ENCODE results near the gene RAMAC. TPM values are rescaled to one million over a fixed set of nuclear protein-coding genes. Genes with fewer than 3 reads are reported as not detected.

The RAMAC gene
- total RNA-seq, result 40.4 TPM

GRCh38 chr15:82985688-82986441 lies at the start of gene RAMAC:
TSS of gene RAMAC (plus strand) at chr15:82986210. CDS start at chr15:82989019, 2,809 bp downstream.

GRCh38 chr15:82952158-82953081 lies 33.6 kb upstream of the RAMAC start, which contains the start of gene HOMER2:
TSS of gene HOMER2 (minus strand) at chr15:82952720. CDS start at chr15:82952535, 185 bp downstream.

GRCh38 chr15:83011271-83012075 lies 25.5 kb downstream of the RAMAC start, which contains the start of gene C15orf40:
TSS of gene C15orf40 (minus strand) at chr15:83011639. CDS start at chr15:83011607, 32 bp downstream.

Other genes with a start within 250 kb of the RAMAC start
- gene FSD2, start 180.1 kb upstream of the RAMAC start, total RNA-seq, result not detected
- 4.8 TPM for gene WHAMM, start 176.6 kb upstream of the RAMAC start, total RNA-seq
- gene HOMER2, start 33.5 kb upstream of the RAMAC start, total RNA-seq, result 86.0 TPM
- 13.8 TPM for gene C15orf40, start 25.4 kb downstream of the RAMAC start, total RNA-seq
- gene BTBD1, start 81.0 kb downstream of the RAMAC start, total RNA-seq, result 130 TPM
- 5.8 TPM for gene TM6SF1, start 121.4 kb downstream of the RAMAC start, total RNA-seq
- gene HDGFL3, start 221.6 kb downstream of the RAMAC start, total RNA-seq, result 111 TPM